Measurements from ENCODE around the gene ADGRG6.

DNA sequence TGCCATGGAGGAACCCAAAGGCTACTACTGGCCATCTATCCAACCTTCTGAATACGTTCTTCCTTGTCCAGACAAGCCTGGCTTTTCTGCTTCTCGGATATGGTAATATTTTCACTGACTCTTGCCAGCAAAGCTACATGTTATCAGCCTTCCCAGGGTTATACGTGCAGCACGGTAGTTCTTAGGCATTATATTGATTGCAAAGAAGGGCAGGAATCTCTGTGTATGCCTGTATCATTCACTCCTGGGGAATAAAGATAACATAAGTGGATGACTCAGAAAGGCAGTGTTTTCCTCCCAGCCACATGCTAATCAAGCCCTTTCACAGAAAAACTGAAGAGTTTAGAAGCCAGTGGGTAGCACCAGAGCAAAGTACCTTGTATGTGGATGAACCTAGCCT, 98.7 kb downstream of the ADGRG6 start:
- TF ChIP-seq, protein P1, sequence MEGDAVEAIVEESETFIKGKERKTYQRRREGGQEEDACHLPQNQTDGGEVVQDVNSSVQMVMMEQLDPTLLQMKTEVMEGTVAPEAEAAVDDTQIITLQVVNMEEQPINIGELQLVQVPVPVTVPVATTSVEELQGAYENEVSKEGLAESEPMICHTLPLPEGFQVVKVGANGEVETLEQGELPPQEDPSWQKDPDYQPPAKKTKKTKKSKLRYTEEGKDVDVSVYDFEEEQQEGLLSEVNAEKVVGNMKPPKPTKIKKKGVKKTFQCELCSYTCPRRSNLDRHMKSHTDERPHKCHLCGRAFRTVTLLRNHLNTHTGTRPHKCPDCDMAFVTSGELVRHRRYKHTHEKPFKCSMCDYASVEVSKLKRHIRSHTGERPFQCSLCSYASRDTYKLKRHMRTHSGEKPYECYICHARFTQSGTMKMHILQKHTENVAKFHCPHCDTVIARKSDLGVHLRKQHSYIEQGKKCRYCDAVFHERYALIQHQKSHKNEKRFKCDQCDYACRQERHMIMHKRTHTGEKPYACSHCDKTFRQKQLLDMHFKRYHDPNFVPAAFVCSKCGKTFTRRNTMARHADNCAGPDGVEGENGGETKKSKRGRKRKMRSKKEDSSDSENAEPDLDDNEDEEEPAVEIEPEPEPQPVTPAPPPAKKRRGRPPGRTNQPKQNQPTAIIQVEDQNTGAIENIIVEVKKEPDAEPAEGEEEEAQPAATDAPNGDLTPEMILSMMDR (conservative IDR thresholded peaks at IDR 0.05; ENCODE audit: low read length), result no peak
- no peak for TF ChIP-seq EZH2phosphoT487 (IDR thresholded peaks at IDR 0.05; ENCODE audit: borderline replicate concordance)
